ENCODE results near the gene SLC12A3.
"Not testable (repeated sequence)": the region's sequence is repeated elsewhere in the genome, so short reads cannot be mapped to it uniquely, and the experiment has no call there.

SLC12A3 gene

DNA sequence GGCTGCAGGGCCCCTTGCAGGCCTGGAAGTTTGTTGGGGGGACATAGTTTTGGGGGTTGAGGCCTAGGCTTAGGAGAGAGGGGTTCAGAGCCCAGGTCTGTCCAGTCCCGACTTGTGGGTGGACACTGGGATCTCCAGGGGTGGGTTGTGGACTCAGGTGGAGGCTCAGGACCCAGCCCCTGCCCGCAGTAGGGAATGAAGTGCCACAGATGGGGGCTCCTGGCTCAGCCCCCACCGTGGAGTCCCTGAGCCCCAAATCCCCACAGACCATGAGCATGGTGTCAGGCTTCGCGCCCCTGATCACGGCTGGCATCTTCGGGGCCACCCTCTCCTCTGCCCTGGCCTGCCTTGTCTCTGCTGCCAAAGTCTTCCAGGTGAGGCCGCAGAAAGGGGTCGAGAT is 14.3 kb downstream of the SLC12A3 start:
- no peak for DNase-seq

DNA sequence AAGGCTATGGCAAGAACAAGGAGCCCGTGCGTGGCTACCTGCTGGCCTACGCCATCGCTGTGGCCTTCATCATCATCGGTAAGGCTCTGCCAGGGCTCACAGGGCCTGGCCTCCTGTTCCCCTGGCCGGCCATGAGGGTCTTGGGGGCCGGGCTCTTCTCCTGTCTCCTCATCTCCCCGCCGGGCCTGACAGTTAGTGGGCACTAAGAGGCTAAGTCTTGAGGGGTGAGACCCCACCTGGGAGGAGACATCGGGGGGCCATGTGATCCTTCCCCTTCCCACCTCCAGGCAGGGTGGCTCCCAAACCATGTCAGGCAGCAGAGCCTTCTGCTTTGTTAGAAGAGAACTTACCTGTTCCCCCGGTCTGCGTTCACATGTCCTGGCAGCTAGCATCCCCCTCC is 15.2 kb downstream of the SLC12A3 start:
- Histone ChIP-seq H3K27ac (ENCODE audit: insufficient read depth, low read length, poor library complexity, severe bottlenecking) (no peak overlapping the region), H3K36me3 (ENCODE audit: control insufficient read depth, insufficient read depth, low read length) (no peaks in the 10 kb centered on the region), H3K4me3 (ENCODE audit: insufficient read depth, low read depth, low read length, poor library complexity, severe bottlenecking) (no peak overlapping the region), H3K27me3 (replicated peaks; ENCODE audit: control insufficient read depth, insufficient read depth, low read length, poor library complexity, severe bottlenecking) (no peaks in the 10 kb centered on the region), H3K4me1 (ENCODE audit: control insufficient read depth, insufficient read depth, low read length, poor library complexity, severe bottlenecking) (no peaks in the 10 kb centered on the region), H3K9me3 (ENCODE audit: control insufficient read depth, low read length) (no peaks in the 10 kb centered on the region)
- DNase-seq = no peak

More for the DNA sequence above, 14.3 kb downstream of the SLC12A3 start:
- no peak overlapping the region for H3K27ac ChIP-seq (ENCODE audit: insufficient read depth, low read length, poor library complexity, severe bottlenecking)
- H3K4me1 ChIP-seq (ENCODE audit: control insufficient read depth, insufficient read depth, low read length, poor library complexity, severe bottlenecking) = no peaks in the 10 kb centered on the region
- no peaks in the 10 kb centered on the region for H3K27me3 ChIP-seq (replicated peaks; ENCODE audit: control insufficient read depth, insufficient read depth, low read length, poor library complexity, severe bottlenecking)
- no peak overlapping the region for H3K4me3 ChIP-seq (ENCODE audit: insufficient read depth, low read depth, low read length, poor library complexity, severe bottlenecking)
- no peaks in the 10 kb centered on the region for H3K36me3 ChIP-seq (ENCODE audit: control insufficient read depth, insufficient read depth, low read length)
- H3K9me3 ChIP-seq (ENCODE audit: control insufficient read depth, low read length) = no peaks in the 10 kb centered on the region

DNA sequence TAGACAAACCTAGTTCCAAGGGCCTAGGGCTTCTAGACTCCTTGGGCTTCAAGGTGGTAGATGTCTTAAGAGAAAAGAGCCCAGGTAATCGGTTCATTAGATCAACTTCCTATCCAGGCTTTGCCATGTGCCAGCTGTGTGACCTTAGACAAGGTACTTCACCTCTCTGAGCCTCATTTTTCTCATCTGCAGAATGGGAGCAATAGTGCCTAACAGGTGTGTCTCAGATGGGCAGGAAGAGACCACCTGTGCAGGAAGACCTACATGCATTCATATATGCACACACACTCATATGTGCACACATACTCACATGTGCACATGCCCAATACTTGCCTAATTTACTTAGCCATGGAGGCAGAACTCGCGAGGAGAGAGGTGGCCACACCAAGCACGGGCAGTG is 15.7 kb downstream of the SLC12A3 start:
- Histone ChIP-seq H3K27me3 (replicated peaks; ENCODE audit: control insufficient read depth, insufficient read depth, low read length, poor library complexity, severe bottlenecking) (no peaks in the 10 kb centered on the region), H3K36me3 (ENCODE audit: control insufficient read depth, insufficient read depth, low read length) (no peaks in the 10 kb centered on the region), H3K27ac (ENCODE audit: insufficient read depth, low read length, poor library complexity, severe bottlenecking) (no peak overlapping the region), H3K4me3 (ENCODE audit: insufficient read depth, low read depth, low read length, poor library complexity, severe bottlenecking) (no peak overlapping the region), H3K9me3 (ENCODE audit: control insufficient read depth, low read length) (no peaks in the 10 kb centered on the region), H3K4me1 (ENCODE audit: control insufficient read depth, insufficient read depth, low read length, poor library complexity, severe bottlenecking) (no peaks in the 10 kb centered on the region)
- DNase-seq = no peak

DNA sequence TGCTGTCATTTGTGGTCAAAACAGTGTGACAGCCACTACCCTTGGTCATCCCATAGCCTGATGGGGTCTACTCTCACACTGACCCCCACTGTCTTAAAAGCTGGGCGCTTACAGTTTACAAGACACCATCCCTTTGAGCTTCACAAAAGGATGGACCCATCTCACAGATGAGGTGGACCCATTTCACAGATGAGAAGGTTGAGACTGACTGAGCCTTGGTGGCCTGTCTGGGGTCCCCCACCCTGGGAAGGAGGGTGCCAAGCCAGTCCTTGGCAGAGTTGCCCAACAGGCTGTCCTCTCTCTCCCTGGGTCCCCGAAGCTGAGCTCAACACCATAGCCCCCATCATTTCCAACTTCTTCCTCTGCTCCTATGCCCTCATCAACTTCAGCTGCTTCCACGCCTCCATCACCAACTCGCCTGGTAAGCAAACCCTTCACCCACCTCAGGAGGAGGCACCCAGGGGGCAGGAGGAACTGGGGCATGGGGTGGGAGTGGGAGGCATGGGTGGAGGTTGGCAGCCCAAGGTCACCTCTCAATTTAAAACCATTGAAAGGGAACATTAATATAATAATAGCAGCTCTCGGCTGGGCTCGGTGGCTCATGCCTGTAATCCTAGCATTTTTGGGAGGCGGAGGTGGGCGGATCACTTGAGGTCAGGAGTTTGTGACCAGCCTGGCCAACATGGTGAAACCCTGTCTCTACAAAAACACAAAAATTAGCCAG is 17.2 kb downstream of the SLC12A3 start:
- no peak overlapping the region for H3K27ac ChIP-seq (ENCODE audit: insufficient read depth, low read length, poor library complexity, severe bottlenecking)
- no peaks in the 10 kb centered on the region for H3K27me3 ChIP-seq (replicated peaks; ENCODE audit: control insufficient read depth, insufficient read depth, low read length, poor library complexity, severe bottlenecking)
- no peak overlapping the region for H3K4me3 ChIP-seq (ENCODE audit: insufficient read depth, low read depth, low read length, poor library complexity, severe bottlenecking)
- no peak for DNase-seq
- no peaks in the 10 kb centered on the region for H3K9me3 ChIP-seq (ENCODE audit: control insufficient read depth, low read length)
- no peaks in the 10 kb centered on the region for H3K36me3 ChIP-seq (ENCODE audit: control insufficient read depth, insufficient read depth, low read length)
- H3K4me1 ChIP-seq (ENCODE audit: control insufficient read depth, insufficient read depth, low read length, poor library complexity, severe bottlenecking) = no peaks in the 10 kb centered on the region

DNA sequence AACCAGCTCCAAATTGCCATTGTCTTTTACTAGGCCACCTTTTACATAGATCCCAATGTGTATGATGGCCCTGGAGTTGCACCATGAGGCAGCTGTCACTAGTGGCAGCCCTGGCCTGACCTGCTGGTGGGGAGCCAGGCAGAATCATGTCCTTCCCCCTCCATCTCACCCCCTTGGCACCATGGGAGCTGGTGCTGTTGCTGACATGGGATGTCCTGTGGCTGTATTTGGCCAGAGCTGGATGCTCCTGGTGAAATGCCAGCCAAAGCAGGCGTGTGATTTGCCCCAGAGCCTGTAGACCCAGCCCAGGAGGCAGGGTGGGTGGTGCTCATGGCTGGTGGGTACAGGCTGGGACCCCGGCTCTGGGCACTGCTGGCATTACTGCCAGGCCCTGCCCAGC is 18.6 kb downstream of the SLC12A3 start:
- Histone ChIP-seq H3K27ac (ENCODE audit: insufficient read depth, low read length, poor library complexity, severe bottlenecking) (no peak overlapping the region), H3K36me3 (ENCODE audit: control insufficient read depth, insufficient read depth, low read length) (no peaks in the 10 kb centered on the region), H3K4me3 (ENCODE audit: insufficient read depth, low read depth, low read length, poor library complexity, severe bottlenecking) (no peak overlapping the region), H3K9me3 (ENCODE audit: control insufficient read depth, low read length) (no peaks in the 10 kb centered on the region), H3K27me3 (replicated peaks; ENCODE audit: control insufficient read depth, insufficient read depth, low read length, poor library complexity, severe bottlenecking) (no peaks in the 10 kb centered on the region), H3K4me1 (ENCODE audit: control insufficient read depth, insufficient read depth, low read length, poor library complexity, severe bottlenecking) (no peaks in the 10 kb centered on the region)
- DNase-seq = no peak

DNA sequence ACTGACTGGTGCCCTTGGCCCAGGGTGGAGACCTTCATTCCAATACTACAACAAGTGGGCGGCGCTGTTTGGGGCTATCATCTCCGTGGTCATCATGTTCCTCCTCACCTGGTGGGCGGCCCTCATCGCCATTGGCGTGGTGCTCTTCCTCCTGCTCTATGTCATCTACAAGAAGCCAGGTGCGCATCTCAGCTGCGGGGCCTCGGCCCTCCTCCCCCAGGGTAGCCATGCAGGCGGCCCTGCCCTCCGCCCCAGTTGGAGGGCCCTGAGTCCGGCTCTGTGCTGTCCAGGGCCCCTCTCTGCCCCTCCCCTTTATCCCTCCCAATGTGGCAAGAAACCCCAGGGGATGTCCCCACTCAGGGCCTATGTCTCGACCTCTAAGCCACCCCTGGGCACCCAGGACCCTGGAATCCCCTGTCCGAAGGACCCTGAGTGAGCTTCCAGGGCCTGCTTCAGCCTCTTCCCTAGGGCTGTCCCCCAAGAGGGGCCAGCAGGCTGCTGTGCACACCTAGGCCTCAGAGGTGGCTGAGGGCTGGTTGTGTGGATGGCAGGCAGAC is 19.1 kb downstream of the SLC12A3 start:
- H3K4me1 ChIP-seq (ENCODE audit: control insufficient read depth, insufficient read depth, low read length, poor library complexity, severe bottlenecking) = no peaks in the 10 kb centered on the region
- no peaks in the 10 kb centered on the region for H3K36me3 ChIP-seq (ENCODE audit: control insufficient read depth, insufficient read depth, low read length)
- no peak for DNase-seq
- no peak overlapping the region for H3K4me3 ChIP-seq (ENCODE audit: insufficient read depth, low read depth, low read length, poor library complexity, severe bottlenecking)
- no peaks in the 10 kb centered on the region for H3K27me3 ChIP-seq (replicated peaks; ENCODE audit: control insufficient read depth, insufficient read depth, low read length, poor library complexity, severe bottlenecking)
- H3K27ac ChIP-seq (ENCODE audit: insufficient read depth, low read length, poor library complexity, severe bottlenecking) = no peak overlapping the region
- no peaks in the 10 kb centered on the region for H3K9me3 ChIP-seq (ENCODE audit: control insufficient read depth, low read length)

DNA sequence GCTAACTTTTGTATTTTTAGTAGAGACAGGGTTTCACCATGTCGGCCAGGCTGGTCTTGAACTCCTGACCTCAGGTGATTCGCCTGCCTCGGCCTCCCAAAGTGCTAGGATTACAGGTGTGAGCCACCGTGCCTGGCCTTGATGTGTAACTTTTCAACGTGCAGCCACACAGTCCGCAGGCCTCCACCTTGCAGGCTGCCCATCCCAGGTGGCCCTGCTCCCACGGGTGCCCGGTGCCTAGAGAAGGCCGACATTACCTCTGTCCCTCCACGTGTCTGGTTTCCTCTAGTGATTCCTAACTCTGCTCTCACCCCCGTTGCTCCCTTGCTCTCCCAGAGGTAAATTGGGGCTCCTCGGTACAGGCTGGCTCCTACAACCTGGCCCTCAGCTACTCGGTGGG is 19.9 kb downstream of the SLC12A3 start:
- not testable (repeated sequence) for DNase-seq; H3K4me1 ChIP-seq (ENCODE audit: control insufficient read depth, insufficient read depth, low read length, poor library complexity, severe bottlenecking); H3K27me3 ChIP-seq (replicated peaks; ENCODE audit: control insufficient read depth, insufficient read depth, low read length, poor library complexity, severe bottlenecking); H3K4me3 ChIP-seq (ENCODE audit: insufficient read depth, low read depth, low read length, poor library complexity, severe bottlenecking); H3K9me3 ChIP-seq (ENCODE audit: control insufficient read depth, low read length); H3K27ac ChIP-seq (ENCODE audit: insufficient read depth, low read length, poor library complexity, severe bottlenecking); H3K36me3 ChIP-seq (ENCODE audit: control insufficient read depth, insufficient read depth, low read length)

DNA sequence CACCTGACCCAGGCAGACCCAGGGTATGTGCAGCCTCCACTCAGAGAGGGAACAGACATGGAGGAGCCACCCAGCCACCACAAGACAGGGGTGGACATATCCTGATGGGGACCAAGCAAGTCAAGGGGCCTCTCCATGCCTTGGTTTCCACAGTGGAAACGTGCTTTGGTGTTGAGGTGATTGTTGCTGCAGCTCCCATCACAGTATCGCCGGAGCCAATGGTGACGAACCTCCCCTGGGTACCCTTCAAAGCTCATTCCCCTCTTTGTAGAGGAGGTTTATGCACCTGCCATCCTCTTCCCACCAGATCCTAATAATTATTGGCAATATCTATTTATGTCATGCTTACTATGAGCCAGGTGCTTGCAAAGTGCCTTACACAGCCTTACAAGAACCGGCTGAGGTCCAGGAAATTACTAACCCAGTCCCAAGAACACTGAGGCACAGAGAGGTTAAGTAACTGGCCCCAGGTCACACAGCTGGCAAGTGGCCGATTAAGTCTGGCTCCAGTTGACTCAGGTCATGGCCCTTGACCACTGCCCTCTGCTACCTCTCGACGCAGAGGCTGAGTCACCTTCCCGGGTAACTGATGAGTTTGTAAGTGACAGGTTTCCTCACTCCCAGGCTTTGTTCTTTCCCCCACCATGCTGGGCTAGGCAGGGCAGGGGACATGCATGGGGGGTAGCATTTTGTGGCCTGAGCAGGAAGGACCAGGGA is 20.6 kb downstream of the SLC12A3 start:
- Histone ChIP-seq H3K27me3 (replicated peaks; ENCODE audit: control insufficient read depth, insufficient read depth, low read length, poor library complexity, severe bottlenecking) (no peaks in the 10 kb centered on the region), H3K4me1 (ENCODE audit: control insufficient read depth, insufficient read depth, low read length, poor library complexity, severe bottlenecking) (no peaks in the 10 kb centered on the region), H3K9me3 (ENCODE audit: control insufficient read depth, low read length) (no peaks in the 10 kb centered on the region), H3K36me3 (ENCODE audit: control insufficient read depth, insufficient read depth, low read length) (no peaks in the 10 kb centered on the region), H3K4me3 (ENCODE audit: insufficient read depth, low read depth, low read length, poor library complexity, severe bottlenecking) (no peak overlapping the region), H3K27ac (ENCODE audit: insufficient read depth, low read length, poor library complexity, severe bottlenecking) (no peak overlapping the region)
- no peak for DNase-seq

DNA sequence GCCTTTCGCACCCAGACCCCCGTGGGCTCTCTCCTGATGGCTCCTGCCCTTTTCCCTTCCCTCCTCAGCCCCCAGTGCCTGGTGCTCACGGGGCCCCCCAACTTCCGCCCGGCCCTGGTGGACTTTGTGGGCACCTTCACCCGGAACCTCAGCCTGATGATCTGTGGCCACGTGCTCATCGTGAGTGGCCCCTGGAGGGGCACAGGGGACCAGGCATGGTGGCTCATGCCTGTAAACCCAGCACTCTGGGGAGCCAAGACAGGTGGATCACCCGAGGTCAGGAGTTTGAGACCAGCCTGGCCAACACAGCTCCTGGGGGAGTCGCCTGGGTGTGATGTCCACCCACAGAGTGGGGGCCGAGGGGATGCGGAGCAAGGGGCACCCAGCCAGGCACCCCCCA is 21.3 kb downstream of the SLC12A3 start:
- no peaks in the 10 kb centered on the region for H3K27me3 ChIP-seq (replicated peaks; ENCODE audit: control insufficient read depth, insufficient read depth, low read length, poor library complexity, severe bottlenecking)
- DNase-seq = no peak
- H3K4me1 ChIP-seq (ENCODE audit: control insufficient read depth, insufficient read depth, low read length, poor library complexity, severe bottlenecking) = no peaks in the 10 kb centered on the region
- no peaks in the 10 kb centered on the region for H3K9me3 ChIP-seq (ENCODE audit: control insufficient read depth, low read length)
- H3K27ac ChIP-seq (ENCODE audit: insufficient read depth, low read length, poor library complexity, severe bottlenecking) = no peak overlapping the region
- no peaks in the 10 kb centered on the region for H3K36me3 ChIP-seq (ENCODE audit: control insufficient read depth, insufficient read depth, low read length)
- H3K4me3 ChIP-seq (ENCODE audit: insufficient read depth, low read depth, low read length, poor library complexity, severe bottlenecking) = no peak overlapping the region

DNA sequence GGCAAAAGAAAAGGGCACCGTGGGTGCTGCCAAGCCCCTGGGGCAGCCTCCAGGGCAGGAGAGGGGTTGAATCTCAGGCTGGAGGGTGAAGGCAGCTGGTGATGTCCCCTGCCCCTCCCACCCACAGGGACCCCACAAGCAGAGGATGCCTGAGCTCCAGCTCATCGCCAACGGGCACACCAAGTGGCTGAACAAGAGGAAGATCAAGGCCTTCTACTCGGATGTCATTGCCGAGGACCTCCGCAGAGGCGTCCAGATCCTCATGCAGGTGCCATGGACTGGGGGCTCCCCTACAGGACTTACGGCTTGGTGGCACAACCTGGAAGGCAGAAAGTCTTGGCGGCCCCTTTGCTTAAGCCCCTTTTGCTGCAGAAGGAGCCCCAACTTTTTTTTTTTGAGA is 21.8 kb downstream of the SLC12A3 start:
- Histone ChIP-seq H3K36me3 (ENCODE audit: control insufficient read depth, insufficient read depth, low read length) (no peaks in the 10 kb centered on the region), H3K4me1 (ENCODE audit: control insufficient read depth, insufficient read depth, low read length, poor library complexity, severe bottlenecking) (no peaks in the 10 kb centered on the region), H3K4me3 (ENCODE audit: insufficient read depth, low read depth, low read length, poor library complexity, severe bottlenecking) (no peak overlapping the region), H3K27ac (ENCODE audit: insufficient read depth, low read length, poor library complexity, severe bottlenecking) (no peak overlapping the region), H3K27me3 (replicated peaks; ENCODE audit: control insufficient read depth, insufficient read depth, low read length, poor library complexity, severe bottlenecking) (no peaks in the 10 kb centered on the region), H3K9me3 (ENCODE audit: control insufficient read depth, low read length) (no peaks in the 10 kb centered on the region)
- no peak for DNase-seq
